Stimulated activated CD4-positive, alpha-beta T cell treated with anti-CD3 and anti-CD28 coated beads, Interleukin-2, amount 100 ng/mL, for 48 hours (primary cell): Measurements from ENCODE around the gene CERS5.
A peak's percentile ranks its signal among the peaks of the same experiment; 100 is the strongest.

Source experiments
- DNase-seq, 2 donors: peaks; one replicate each; pipeline ENCODE4 v3.0.0-alpha.2; 2020

CERS5 gene

DNA sequence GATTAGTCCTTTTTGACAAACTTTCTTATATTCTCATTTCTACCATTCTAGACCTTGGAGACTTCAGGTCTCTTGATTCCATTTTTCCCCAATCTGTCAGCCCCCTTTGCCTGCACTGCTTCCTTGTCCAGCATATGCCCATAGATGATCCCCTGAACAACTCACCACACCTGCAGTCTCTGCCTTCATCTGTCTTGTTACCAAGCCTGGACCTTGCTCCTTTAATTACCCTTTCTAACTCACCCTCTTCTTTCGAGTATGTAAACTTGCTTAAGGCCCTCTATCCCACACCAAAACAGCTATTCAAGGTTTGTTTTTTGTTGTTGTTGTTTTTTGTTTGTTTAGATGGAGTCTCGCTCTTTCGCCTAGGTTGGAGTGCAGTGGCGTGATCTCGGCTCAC lies 45.5 kb downstream of the CERS5 start:
- no peak for DNase-seq

GRCh38 chr12:50120953-50121352 lies 46.2 kb downstream of the CERS5 start:
- DNase-seq = no peak

GRCh38 chr12:50120521-50120920 lies 46.6 kb downstream of the CERS5 start:
- DNase-seq = no peak

DNA sequence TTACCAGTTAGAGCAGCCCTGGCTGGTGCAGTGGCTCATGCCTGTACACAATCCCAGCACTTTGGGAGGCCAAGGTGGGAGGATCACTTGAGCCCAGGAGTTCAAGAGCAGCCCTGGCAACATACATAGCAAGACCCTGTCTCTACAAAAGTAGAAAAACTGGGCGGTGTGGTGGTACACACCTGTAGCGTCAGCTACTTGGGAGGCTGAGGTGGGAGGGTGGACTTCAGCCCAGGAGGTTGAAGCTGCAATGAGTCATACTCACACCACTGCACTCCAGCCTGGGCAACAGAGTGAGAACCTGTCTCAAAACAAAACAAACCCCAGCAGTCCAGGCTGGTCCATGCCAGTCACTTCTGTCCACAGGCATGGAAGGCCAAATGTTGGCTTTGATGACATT lies 47.8 kb downstream of the CERS5 start:
- DNase-seq = no peak

DNA sequence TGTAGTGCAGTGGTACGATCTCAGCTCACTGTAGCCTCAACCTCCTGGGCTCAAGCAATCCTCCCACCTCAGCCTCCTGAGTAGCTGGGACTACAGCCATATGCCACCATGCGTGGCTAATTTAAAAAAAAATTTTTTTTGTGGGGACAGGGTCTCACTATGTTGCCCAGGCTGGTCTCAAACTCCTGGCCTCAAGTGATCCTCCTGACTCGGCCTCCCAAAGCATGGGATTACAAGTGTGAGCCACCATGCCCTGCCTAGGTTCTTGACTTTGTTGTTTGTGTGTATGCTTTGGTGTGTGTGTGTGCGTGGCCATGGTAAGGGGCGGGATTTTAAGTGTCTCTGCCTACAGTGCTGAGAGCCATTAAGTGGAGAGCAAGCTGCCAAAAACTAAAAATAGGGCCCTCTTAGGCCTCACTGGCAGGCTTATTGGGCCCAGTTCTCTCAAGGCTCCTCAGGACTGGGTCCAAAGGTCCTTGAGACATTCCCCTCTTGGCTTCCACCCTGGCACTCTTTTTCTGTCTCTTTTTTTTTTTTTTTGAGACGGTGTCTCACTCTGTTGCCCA lies 50.0 kb downstream of the CERS5 start:
- DNase-seq = no peak

DNA sequence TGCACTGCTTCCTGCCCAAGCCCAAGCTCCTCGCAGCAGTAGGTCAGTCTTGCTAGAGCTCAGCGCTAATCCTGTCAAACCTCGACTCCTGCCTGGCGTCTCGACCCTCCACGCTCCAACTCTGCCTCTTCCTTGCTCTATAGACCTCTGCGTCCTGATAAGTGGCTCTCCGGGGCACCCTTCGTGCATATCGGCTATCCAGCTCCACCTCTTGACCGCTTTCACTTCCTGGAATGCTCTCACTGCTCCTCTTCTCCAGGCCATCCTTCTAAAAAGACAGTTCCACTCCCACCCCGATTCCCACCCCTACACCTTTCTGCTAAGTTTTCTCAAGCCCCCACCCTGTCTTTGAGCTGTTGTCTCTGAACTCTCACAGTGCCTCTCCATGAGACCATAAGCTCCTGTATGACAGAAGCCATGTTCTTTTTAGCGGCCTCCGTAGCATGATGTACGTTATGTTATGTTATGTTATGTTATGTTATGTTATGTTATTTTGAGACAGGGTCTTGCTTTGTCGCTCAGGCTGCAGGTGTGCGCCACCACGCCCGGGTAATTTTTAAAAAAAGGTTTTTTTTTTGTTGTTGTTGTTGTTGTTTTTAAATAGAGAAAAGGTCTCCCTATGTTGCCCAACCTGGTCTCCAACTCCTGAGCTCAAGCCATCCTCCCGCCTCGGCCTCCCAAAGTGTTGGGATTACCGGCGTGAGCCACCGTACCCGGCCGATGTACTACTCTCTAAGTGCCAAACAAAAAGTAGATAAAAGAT lies 54.5 kb downstream of the CERS5 start:
- no peak for DNase-seq

- peak; percentile 98 to 99 for DNase-seq
Measured at GRCh38 chr12:50111693-50112455, 55.3 kb downstream of the CERS5 start, which contains the start of gene COX14. Gene COX14 (plus strand): TSS chr12:50112236. CDS start chr12:50120044, 7,808 bp downstream.

GRCh38 chr12:50111395-50111692 lies 55.8 kb downstream of the CERS5 start:
- no peak for DNase-seq

DNA sequence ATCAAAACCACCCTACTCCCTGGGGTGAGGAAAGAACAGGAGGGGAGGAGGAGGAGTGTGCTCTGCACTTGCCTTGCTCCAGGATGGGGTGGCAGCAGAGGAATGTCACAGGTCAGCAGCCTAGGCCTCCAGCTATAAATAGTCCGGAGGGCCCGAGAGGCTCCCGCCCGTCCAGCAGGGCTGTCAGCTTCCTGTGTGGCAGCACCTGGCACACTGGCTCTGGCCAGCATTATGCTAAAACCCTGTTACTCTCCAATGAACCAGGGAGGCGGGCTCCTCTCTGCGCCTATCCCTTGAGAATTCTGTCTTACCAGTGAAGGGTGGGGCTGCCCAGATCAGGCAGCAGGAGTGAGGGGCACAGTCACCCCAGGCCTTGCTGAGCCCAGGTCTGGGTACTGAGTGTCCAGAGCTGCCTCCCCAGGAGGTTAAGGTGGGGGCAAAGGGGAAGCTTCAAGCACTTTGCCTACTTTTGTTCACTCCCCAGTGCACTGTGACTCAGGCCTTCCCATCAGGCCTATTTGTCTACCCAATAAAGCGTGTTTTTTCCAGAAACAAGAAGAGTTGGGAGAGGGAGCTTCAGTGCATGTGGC lies 56.3 kb downstream of the CERS5 start:
- no peak for DNase-seq

DNA sequence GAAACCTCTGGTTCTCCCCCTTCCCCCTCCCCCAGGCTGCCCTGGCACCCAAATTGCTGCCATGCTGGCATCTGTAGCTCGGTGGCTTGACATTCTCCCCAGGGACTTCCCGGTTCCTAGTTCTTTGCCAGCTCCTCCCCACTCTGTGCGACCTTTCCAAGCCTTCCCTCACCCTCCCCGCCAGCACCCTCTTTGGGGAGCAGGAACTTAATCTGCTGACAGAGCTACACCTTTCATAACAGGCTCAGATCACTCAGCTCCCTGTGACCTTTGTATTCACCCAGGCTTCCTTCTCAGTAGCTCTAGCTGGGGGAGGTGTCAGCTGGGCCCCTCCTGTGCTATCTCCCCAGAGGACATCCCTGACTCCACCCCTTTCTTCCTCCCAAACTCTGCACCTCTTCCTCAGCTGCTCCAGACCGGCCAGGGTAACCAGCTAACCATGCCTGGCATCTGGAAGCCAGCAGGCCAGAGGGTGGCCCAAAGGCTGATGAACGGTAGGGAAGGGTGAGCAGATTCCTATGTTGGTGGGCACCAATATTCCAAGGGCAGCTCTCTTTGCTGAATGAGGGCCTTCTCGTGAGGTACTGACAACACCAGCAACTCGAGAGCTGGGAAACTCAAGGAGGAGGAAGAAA lies 56.9 kb downstream of the CERS5 start:
- no peak for DNase-seq

GRCh38 chr12:50109319-50109718 lies 57.9 kb downstream of the CERS5 start:
- no peak for DNase-seq

DNA sequence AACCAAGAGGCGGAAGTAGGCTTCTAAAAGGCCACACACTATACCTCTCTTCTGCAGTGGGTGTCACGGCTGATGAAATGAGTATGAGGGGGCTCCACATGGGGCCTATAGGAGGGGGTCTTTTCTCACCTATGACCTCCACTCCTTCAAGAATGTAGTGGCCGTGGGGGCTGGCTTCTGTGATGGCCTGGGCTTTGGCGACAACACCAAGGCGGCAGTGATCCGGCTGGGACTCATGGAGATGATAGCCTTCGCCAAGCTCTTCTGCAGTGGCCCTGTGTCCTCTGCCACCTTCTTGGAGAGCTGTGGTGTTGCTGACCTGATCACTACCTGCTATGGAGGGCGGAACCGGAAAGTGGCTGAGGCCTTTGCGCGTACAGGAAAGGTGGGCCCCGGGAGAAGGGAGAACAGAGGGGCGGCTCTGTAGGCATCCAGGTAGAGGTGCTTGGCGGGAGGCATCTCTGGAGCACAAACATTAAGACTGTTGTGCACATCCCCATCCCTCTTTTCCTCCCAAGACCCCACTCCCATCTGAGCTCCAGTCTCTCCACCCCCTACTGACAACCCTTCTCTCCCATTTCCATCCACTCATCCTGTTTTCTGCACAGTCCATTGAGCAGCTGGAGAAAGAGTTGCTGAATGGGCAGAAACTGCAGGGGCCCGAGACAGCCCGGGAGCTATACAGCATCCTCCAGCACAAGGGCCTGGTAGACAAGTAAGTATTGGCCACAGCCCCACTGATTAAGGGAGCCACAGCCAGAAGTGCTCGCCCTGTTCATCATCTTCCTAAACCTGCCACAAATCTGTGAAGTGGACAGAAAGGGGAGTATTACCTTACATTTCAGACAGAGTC lies 59.5 kb downstream of the CERS5 start:
- no peak for DNase-seq

DNA sequence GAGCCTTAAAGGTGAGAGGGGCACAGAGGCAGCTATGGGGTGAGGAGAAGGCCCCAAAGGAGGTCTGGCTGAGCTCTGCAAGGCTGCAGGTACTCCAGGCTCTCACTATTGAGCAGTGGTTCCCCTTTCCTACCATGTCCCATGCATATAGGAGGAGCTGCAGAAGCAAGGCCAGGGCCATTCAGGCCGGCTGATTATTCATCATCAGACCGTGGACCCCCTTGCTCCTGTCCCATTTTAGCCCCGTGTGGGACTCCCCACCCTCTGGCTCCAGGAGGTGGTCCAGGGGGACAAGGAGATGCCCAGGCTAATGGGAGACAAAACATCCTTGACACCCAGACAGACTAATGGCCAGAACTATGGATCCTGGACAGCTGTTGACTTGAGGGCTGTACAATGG lies 60.3 kb downstream of the CERS5 start:
- no peak for DNase-seq

GRCh38 chr12:50105913-50106450 lies 61.2 kb downstream of the CERS5 start:
- DNase-seq = no peak

- no peak for DNase-seq
Measured at GRCh38 chr12:50104417-50105366, 62.5 kb downstream of the CERS5 start.

DNA sequence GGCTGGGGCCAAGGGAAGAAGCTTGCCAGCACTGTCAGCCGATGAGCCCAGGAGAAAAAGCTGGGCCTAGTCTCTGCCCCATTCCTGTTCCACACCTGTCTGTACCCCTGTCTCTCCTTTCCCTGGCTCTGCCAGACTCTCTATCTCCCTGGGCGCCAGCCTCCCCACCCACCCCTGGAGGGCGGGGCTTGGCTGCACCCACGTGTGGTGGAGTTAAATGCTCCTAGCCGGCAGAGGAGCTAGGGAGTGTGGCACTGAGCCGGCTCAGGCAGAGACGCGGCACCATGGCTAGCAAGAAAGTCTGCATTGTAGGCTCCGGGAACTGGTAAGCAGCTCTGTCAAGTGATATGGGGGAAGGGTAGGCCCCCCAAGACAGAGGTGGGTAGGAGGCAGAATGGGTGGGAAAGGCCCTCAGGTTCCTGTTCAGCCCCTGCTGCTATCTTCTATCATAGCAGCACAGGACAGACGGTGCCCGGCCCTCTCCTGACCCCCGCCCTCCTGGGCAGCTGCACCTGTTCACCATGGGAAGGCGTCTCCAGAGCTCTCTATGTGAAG lies 63.3 kb downstream of the CERS5 start, which contains the start of gene GPD1:
Gene GPD1 (plus strand): TSS at position 242 of the 555 bp plus-strand sequence. CDS start 43 bp downstream, at position 285.
- DNase-seq = no peak

DNA sequence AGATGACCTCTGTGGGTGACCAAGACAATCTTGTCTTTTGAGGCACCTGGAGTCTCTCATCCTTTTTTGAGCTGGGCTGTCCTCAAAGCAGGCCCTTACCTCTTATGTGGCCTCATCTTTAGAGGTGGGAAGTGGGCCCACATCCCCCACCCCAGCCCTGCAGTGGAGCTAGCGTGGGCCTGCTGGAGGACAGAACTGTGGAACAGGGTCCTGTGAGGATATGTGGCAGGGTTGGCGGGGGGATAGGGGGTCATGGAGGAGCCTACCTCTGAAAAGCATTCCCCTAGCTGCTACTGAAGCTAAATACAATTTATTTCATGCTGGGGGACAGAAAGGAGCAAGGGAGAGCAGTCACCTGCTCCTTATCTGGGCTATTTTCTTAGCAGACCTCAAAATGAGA lies 63.8 kb downstream of the CERS5 start:
- DNase-seq = no peak

GRCh38 chr12:50102646-50103309 lies 64.4 kb downstream of the CERS5 start:
- DNase-seq = no peak

DNA sequence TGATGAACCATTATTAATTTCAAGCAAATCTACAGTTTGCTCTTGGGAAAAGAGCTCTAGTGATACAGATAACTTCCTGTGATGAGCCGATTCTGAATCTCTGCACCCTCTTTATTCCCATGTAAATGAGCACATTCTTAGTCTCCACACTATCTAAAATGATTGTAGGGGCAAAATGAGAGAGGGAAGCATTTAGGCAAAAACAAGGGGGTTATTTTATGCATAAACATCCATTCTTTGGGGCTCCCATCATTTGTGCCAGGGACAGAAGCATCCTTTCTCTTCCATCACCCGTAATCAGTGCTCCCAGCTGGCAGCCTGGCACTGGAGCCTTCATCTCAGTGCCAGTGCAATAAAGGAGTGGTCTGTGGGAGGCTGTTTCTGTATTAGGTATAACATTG lies 65.0 kb downstream of the CERS5 start:
- DNase-seq = no peak

DNA sequence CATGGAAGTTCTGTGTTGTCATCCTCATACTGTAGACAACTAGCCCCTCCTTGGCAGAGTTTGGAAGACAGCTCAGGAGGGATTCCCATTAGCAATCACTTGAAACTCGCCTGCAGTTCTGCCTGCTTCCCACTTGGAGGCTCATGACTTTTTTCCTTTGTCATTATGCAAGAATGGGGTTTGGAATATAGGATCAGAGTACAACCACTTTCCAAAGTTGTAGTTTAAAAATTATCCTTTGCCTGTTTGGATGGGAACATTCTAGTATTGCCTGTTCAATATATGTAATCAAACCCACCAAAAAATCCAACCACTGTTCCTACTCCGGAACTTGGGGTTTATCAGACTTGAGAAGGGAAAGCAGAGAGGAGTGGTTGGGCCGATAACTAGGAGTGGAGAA lies 65.5 kb downstream of the CERS5 start:
- DNase-seq = no peak
